Sigmoid colon (tissue), 3 donors: ENCODE measurements around the gene PLOD2.

ENCODE experiments used
- POLR2A ChIP-seq, 2 donors: fragments of 450-650 bp; IDR thresholded peaks; one replicate each; pipeline ENCODE4 v1.6.1; 2016; ENCODE audit warnings: antibody characterized with exemption in 2 of 2, mild to moderate bottlenecking in 2 of 2, moderate library complexity in 2 of 2
- TF ChIP-seq, protein P1 (sequence below), 4 experiments: fragments of 450-650 bp in 3 of 4; fragments of 200-600 bp in 1 of 4; IDR thresholded peaks; one replicate each; pipeline ENCODE4 v1.5.1; 2016 to 2019; ENCODE audit warnings: antibody characterized with exemption in 4 of 4, mild to moderate bottlenecking in 3 of 4, moderate library complexity in 2 of 4

DNA sequence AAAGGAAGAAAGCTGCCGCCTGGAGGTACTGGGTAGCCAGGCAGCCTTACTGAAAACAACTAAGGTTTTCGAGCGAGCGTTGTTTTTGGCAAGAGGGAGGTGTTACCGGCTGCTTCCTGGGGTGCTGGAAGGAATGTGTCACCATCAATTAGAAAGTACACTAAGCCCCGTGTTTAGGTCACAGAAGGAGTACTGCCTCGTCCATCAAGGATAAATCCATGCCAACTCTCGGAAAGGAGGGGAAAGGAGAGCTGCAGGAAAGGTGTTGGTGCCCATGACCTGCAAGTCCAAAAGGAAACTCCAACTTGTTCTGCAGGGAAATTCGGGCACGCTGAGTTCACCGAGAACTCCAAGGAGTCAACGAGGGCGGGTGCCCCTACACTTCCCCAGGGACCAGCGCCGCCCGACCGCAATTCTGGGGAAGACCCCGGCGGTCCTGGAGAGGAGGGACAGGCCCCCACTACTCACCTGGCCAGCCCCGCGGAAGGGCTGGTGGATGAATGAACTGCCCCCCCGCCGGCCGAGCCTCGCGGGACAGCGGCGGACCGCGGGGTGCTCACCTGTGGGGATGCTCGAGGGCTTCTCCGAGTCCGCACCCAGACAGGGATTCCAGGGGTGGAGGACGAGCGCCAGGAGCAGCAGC is 542 bp downstream of the PLOD2 start:
- TF ChIP-seq, protein P1, sequence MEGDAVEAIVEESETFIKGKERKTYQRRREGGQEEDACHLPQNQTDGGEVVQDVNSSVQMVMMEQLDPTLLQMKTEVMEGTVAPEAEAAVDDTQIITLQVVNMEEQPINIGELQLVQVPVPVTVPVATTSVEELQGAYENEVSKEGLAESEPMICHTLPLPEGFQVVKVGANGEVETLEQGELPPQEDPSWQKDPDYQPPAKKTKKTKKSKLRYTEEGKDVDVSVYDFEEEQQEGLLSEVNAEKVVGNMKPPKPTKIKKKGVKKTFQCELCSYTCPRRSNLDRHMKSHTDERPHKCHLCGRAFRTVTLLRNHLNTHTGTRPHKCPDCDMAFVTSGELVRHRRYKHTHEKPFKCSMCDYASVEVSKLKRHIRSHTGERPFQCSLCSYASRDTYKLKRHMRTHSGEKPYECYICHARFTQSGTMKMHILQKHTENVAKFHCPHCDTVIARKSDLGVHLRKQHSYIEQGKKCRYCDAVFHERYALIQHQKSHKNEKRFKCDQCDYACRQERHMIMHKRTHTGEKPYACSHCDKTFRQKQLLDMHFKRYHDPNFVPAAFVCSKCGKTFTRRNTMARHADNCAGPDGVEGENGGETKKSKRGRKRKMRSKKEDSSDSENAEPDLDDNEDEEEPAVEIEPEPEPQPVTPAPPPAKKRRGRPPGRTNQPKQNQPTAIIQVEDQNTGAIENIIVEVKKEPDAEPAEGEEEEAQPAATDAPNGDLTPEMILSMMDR (IDR thresholded peaks at IDR 0.05), result peak; percentile 1 to 55 (median 28)
- peak in 1 of 2 donors; percentile 9 for TF ChIP-seq POLR2A (IDR thresholded peaks at IDR 0.05)
